GM10248 (cell line): ENCODE results near the gene SRPRB.

Experiments
- CTCF ChIA-PET: fragments of 300-600 bp; sonication (Branson Sonifier 250); formaldehyde crosslinking; extraction: SDS; loops from one replicate; lab custom pipeline; 2021; ENCODE audit warnings: antibody characterized with exemption; lab: Yijun Ruan, JAX
- POLR2A ChIA-PET: fragments of 350-650 bp; sonication (Branson Sonifier 250); formaldehyde crosslinking; extraction: SDS; loops from one replicate; lab custom pipeline; 2020; ENCODE audit warnings: antibody characterized with exemption; lab: Yijun Ruan, JAX
- DNase-seq: peaks from one replicate; pipeline ENCODE4 v3.0.0; 2012; ENCODE audit errors: extremely low spot score
- TF ChIP-seq, protein P1 (sequence below): IDR thresholded peaks from 2 replicates; pipeline ENCODE4 v1.5.1; 2012; ENCODE audit warnings: mild to moderate bottlenecking, low read depth; ENCODE audit errors: extremely low read depth, missing control alignments, control extremely low read depth

SRPRB gene

DNA sequence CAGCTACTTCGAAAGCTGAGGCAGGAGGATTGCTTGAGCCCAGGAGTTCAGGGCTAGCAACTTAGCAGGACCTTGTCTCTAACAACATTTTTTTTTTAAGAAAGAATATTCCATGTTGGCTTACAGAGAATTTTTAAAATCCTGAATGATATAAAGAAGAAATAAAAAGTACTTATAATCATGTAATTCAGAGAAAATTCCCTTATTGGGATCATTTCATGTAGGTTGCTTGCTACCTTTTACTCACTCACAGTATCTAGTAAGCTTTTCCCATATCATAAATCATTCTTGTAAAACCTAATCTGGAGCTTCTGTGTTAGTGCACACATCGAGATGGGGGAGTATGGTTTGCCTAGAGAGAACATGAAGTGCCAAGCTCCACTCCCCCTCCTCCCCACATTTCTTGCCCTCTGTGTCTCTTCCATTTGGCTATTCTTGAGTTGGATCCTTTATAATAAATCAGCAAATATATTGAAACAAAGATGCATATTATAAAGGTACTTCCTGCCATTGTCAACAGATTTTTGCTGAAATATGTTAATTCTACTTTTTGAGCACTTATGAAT is 45.8 kb upstream of the SRPRB start:
- TF ChIP-seq, protein P1, sequence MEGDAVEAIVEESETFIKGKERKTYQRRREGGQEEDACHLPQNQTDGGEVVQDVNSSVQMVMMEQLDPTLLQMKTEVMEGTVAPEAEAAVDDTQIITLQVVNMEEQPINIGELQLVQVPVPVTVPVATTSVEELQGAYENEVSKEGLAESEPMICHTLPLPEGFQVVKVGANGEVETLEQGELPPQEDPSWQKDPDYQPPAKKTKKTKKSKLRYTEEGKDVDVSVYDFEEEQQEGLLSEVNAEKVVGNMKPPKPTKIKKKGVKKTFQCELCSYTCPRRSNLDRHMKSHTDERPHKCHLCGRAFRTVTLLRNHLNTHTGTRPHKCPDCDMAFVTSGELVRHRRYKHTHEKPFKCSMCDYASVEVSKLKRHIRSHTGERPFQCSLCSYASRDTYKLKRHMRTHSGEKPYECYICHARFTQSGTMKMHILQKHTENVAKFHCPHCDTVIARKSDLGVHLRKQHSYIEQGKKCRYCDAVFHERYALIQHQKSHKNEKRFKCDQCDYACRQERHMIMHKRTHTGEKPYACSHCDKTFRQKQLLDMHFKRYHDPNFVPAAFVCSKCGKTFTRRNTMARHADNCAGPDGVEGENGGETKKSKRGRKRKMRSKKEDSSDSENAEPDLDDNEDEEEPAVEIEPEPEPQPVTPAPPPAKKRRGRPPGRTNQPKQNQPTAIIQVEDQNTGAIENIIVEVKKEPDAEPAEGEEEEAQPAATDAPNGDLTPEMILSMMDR = no peak
- DNase-seq = no peak
- POLR2A ChIA-PET = no interaction called here
- CTCF ChIA-PET = no interaction called here

DNA sequence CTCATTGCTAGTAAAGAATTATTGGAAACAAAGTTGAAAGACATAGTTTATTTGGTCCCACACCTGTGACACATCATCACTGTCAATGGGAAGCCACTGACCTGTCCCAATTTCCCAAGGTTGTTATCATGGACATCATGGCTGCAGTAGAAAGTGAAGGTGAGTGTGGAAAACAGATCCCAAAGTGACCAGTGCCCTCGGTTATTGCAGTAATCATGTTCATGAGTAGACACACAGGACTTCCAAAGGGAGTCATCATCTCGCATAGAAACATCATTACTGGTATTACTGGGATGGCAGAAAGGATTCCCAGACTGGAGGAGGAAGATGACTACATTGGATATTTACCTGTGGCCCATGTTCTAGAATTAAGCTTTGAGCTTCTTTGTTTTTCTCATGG is 44.7 kb upstream of the SRPRB start:
- TF ChIP-seq, protein P1 = no peak
- ChIA-PET POLR2A (no interaction called here), CTCF (interaction anchor here (2.0 kb wide), 1 partner anchor 16 kb away, joined by 6 read pairs; no protein-coding TSS in a partner anchor)
- no peak for DNase-seq

DNA sequence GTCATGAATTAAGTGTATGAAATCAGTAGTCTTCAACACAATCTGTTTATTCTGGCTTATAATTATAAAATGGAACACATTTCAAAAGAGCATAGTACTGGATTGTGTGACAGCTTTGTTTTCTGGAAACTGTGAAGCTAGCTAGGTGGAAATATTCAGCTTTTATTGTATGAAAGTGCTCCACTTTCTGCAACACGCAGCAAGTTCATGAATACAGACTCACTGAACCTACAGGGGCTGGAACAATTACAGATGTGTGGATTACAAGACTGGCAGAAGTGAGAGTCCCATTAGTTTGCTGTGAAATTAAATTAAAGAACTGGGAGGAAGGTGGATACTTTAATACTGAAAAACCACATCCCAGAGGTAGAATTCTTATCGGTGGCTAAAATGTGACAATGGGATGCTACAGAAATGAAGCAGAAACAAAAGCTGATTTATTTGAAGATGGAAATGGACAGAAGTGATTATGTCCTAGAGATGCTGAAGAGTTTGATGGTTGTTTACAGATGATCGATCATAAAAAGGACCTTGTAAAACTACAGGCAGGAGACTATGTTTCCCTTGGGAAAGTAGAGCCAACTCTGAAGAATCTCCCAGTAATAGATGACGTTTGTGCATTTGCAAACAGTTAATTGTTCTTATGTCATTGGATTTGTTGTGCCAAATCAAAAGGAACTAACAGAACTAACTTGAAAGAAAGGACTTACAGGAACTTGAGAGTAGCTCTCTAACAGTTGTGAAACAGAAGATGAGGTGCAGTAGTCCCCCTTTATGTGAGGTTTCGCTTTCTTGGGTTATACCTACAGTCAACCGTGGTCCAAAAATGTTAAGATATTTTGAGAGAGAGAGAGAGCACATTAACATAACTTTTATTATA is 43.8 kb upstream of the SRPRB start:
- POLR2A ChIA-PET = no interaction called here
- CTCF ChIA-PET = interaction anchor here (2.0 kb wide), 1 partner anchor 17 kb away, joined by 6 read pairs; no protein-coding TSS in a partner anchor
- DNase-seq = no peak
- TF ChIP-seq, protein P1 = no peak

DNA sequence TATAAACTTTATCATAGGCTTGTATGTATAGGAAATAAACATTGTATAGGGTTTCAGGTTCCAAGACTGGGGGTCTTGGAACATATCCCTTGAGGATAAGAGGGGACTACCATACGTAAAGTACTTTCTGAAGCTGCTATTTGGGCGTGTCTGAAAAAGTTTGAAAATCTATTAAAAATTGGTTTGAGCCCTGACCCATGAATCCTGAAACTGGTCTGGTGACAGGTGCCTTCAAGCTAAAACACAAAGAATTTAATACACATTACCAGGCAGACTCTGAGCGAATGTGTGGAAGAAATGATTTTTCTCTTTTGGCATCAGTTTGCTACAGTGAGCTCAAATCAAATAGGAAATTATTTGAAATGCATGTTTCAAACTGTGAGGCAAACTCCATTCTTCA is 43.1 kb upstream of the SRPRB start:
- CTCF ChIA-PET = interaction anchor here (2.0 kb wide), 1 partner anchor 17 kb away, joined by 6 read pairs; no protein-coding TSS in a partner anchor
- TF ChIP-seq, protein P1 = no peak

DNA sequence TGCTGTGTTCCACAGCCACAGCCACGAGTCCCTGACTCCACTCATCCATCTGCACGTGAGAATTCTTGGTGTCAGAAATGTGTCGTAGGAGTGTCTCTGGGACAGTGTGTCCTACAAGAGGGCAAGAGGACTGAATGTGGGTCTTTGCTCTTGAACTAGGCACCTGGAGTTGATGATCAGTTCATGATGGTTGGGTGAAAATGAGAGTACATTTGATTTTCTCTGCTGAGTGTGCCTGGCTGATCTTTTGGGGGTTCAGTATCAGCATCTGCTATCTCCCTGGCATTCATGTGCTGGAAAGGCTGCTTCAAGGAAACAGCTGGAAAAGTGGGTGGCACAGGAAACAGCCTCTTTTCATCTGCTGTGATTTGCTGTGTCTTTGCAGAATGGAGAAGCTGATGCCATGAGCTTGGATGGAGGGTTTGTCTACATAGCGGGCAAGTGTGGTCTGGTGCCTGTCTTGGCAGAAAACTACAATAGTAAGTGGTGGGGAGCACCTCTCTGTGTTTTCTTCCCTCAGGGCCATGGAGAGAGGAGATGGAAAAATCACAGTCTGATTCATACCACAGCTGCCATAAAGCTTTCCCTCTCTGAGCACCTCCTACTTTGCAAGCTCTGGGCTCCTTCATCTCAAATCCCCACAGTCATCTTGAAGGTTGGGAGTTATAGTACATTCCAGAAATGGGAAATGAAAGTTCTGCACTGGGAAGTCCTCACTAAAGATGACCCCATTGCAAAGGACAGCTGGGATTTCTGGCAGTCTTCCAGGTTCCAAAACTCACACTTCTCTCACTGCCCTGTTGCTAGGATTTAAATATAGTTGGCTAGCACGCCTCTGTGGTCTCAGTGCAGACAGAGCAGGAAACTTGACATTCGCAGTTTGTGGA is 41.6 kb upstream of the SRPRB start:
- POLR2A ChIA-PET = no interaction called here
- TF ChIP-seq, protein P1 = no peak
- CTCF ChIA-PET = interaction anchor here (0.9 kb wide), 1 partner anchor 8 kb away, joined by 3 read pairs; no protein-coding TSS in a partner anchor
- DNase-seq = no peak

More for the DNA sequence above, 43.1 kb upstream of the SRPRB start:
- DNase-seq = no peak
- POLR2A ChIA-PET = no interaction called here

DNA sequence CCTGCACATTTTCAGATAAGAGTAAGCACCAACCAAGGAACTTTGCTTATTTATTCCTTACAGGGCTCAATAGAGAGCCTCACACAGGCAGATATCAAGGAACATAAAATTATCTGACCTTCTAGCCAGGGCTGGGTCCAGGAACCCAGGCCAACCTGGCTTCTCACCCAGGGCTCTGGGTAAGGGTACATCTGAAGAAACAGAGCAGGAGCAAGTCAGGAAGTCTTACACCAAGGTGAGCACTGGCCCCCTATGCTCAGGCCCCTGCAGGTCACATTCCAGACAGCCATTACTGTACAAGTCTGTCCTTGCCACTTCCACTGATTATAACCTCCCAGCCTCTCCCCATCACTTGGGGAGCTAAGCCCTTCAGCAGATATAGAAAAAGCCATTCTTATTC is 40.4 kb upstream of the SRPRB start:
- CTCF ChIA-PET = no interaction called here

More for the DNA sequence above, 40.4 kb upstream of the SRPRB start:
- TF ChIP-seq, protein P1 = no peak
- POLR2A ChIA-PET = no interaction called here
- no peak for DNase-seq
